T-cell (primary cell): ENCODE measurements around the gene SMAD3. TPM values are rescaled to one million over a fixed set of nuclear protein-coding genes. Genes with fewer than 3 reads are reported as not detected.
A peak's percentile ranks its signal among the peaks of the same experiment; 100 is the strongest.

Experiments
- ATAC-seq, 4 experiments: fragments of 200-7000 bp in 3 of 4; fragments of 150-1000 bp in 1 of 4; cut with Tn5 transposase; replicated peaks in 1 of 4; 1 replicate in 3 of 4; 2 replicates in 1 of 4; pipeline ENCODE4 v1.10.0; 2021; ENCODE audit warnings: moderate library complexity in 3 of 4, mild to moderate bottlenecking in 2 of 4, moderate number of reproducible peaks in 1 of 4
- CTCF ChIA-PET, 2 donors: fragments of 300-600 bp; sonication (Branson Sonifier 250); formaldehyde crosslinking; loops; one replicate each; lab custom pipeline; 2022; ENCODE audit warnings: antibody characterized with exemption in 2 of 2; lab: Charles Lee
- POLR2A ChIA-PET, 2 donors: fragments of 300-600 bp; sonication (Branson Sonifier 250); formaldehyde crosslinking; loops; one replicate each; lab custom pipeline; 2022; ENCODE audit warnings: antibody characterized with exemption in 2 of 2; lab: Charles Lee
- DNase-seq, 35 experiments: peaks; one replicate each; pipeline versions ENCODE4 v3.0.0 to v3.0.0-alpha.2; 2013 to 2023
- H3K27ac ChIP-seq: one replicate; pipeline ENCODE4 v1.5.1; 2013; ENCODE audit warnings: low read length
- H3K27me3 ChIP-seq, 2 experiments: replicated peaks in 1 of 2; 1 replicate in 1 of 2; 2 replicates in 1 of 2; pipeline versions ENCODE4 v1.6.1 to v1.7.0; 2013; ENCODE audit warnings: low read length in 1 of 2, mixed read lengths in 1 of 2; ENCODE audit not compliant: control insufficient read depth in 2 of 2, insufficient read depth in 2 of 2; ENCODE audit errors: extremely low read depth in 1 of 2
- H3K36me3 ChIP-seq, 2 donors: 1 replicate in 1 of 2; 2 replicates in 1 of 2; pipeline versions ENCODE4 v1.6.1 to v1.7.0; 2013; ENCODE audit warnings: low read length in 1 of 2; ENCODE audit not compliant: control insufficient read depth in 2 of 2, insufficient read depth in 1 of 2; ENCODE audit errors: extremely low read depth in 1 of 2
- H3K4me1 ChIP-seq, 2 experiments: 1 replicate in 1 of 2; 2 replicates in 1 of 2; pipeline versions ENCODE4 v1.6.1 to v1.7.0; 2013; ENCODE audit warnings: low read length in 2 of 2, mixed read lengths in 1 of 2; ENCODE audit not compliant: insufficient read depth in 2 of 2, control insufficient read depth in 1 of 2; ENCODE audit errors: extremely low read depth in 1 of 2
- H3K4me3 ChIP-seq, 2 donors: 1 replicate in 1 of 2; 2 replicates in 1 of 2; pipeline versions ENCODE4 v1.5.1 to v1.7.0; 2013; ENCODE audit warnings: mild to moderate bottlenecking in 2 of 2, low read length in 1 of 2, moderate library complexity in 1 of 2; ENCODE audit not compliant: control insufficient read depth in 1 of 2; ENCODE audit errors: extremely low read depth in 1 of 2
- H3K9me3 ChIP-seq: 2 replicates; pipeline ENCODE4 v1.7.0; 2013
- H3K27ac Mint-ChIP-seq, 2 donors: one replicate each; pipeline ENCODE4 v1.8.0; 2020 to 2021; ENCODE audit warnings: mild to moderate bottlenecking in 2 of 2, mixed read lengths in 2 of 2
- H3K27me3 Mint-ChIP-seq, 2 donors: one replicate each; pipeline ENCODE4 v1.8.0; 2021 to 2022; ENCODE audit warnings: mixed read lengths in 2 of 2
- H3K36me3 Mint-ChIP-seq: one replicate; pipeline ENCODE4 v1.8.0; 2021; ENCODE audit warnings: mixed read lengths
- H3K4me1 Mint-ChIP-seq, 3 donors: one replicate each; pipeline ENCODE4 v1.8.0; 2020 to 2022; ENCODE audit warnings: mixed read lengths in 3 of 3, mild to moderate bottlenecking in 1 of 3
- H3K4me3 Mint-ChIP-seq, 3 donors: one replicate each; pipeline ENCODE4 v1.8.0; 2020 to 2022; ENCODE audit warnings: mild to moderate bottlenecking in 3 of 3, mixed read lengths in 3 of 3, moderate library complexity in 3 of 3
- H3K9me3 Mint-ChIP-seq, 3 donors: one replicate each; pipeline ENCODE4 v1.8.0; 2020 to 2022; ENCODE audit warnings: mixed read lengths in 3 of 3
- WGBS: methylation state at CpG from one replicate; pipeline ENCODE4 v1.1.5; 2013; ENCODE audit warnings: missing lambda C conversion rate; ENCODE audit not compliant: insufficient coverage; 5-methylcytosine and 5-hydroxymethylcytosine counted together
- total RNA-seq, 35 experiments: library from RNA in 6 of 35; stranded (reverse) in 6 of 35; fragments of 120-200 nt in 1 of 35; gene quantifications; one replicate each; pipeline versions ENCODE4 v1.2.1 to v1.2.4 and lab custom pipeline; 2013 to 2026

SMAD3 gene
- total RNA-seq, 5 donors from 2014 or later (not counting 1 experiment from before 2014, with no cell fraction given): 55.4 to 159 (median 110) TPM

- ChIA-PET CTCF (interaction anchor here (0.6 to 0.9 kb wide), 2 partner anchors 100 to 171 kb away, joined by 4 to 5 read pairs; no protein-coding TSS in a partner anchor), POLR2A (interaction anchor here in 1 of 2 donors (1.0 to 1.6 kb wide), 2 partner anchors 13 to 52 kb away, joined by 4 to 7 read pairs; no protein-coding TSS in a partner anchor)
- Mint-ChIP-seq H3K36me3 (peaks cover 33% of the 10 kb centered on the region), H3K4me1 (peaks cover 68 to 73% (median 71%) of the 10 kb centered on the region in 3 donors), H3K27ac (peak overlapping the region; percentile 94 to 97), H3K4me3 (peak overlapping the region; percentile 89 to 99 (median 96)), H3K27me3 (no peaks in the 10 kb centered on the region), H3K9me3 (no peaks in the 10 kb centered on the region)
- 47% methylated on average over 3 of the region's 6 CpGs for WGBS
- Histone ChIP-seq H3K27me3 (no peaks in the 10 kb centered on the region), H3K27ac (peak overlapping the region; percentile 67), H3K9me3 (no peaks in the 10 kb centered on the region), H3K4me3 (peak overlapping the region; percentile 44 to 92), H3K36me3 (peaks cover 0 to 13% of the 10 kb centered on the region in 2 donors), H3K4me1 (peaks cover 23 to 67% of the 10 kb centered on the region in 2 experiments)
- DNase-seq (peak in 6 of 35 experiments; percentile 9 to 57 (median 26)), ATAC-seq (peak in 2 of 4 experiments; percentile 15 to 54)
Measured at GRCh38 chr15:67068710-67069400, 3.5 kb downstream of the SMAD3 start.

GRCh38 chr15:67070150-67070549 lies 4.7 kb downstream of the SMAD3 start:
- H3K27me3 ChIP-seq: no peaks in the 10 kb centered on the region
- H3K27me3 Mint-ChIP-seq: no peaks in the 10 kb centered on the region
- H3K27ac Mint-ChIP-seq: peak overlapping the region in 1 of 2 donors; percentile 69
- peaks cover 0 to 13% of the 10 kb centered on the region in 2 donors for H3K36me3 ChIP-seq
- WGBS: 96% methylated on average over 3 of the region's 5 CpGs
- no peak for DNase-seq
- H3K4me3 ChIP-seq: no peak overlapping the region
- H3K9me3 ChIP-seq: no peaks in the 10 kb centered on the region
- H3K4me1 Mint-ChIP-seq: peaks cover 74 to 75% (median 75%) of the 10 kb centered on the region in 3 donors
- POLR2A ChIA-PET: no interaction called here
- H3K4me1 ChIP-seq: peaks cover 32 to 65% of the 10 kb centered on the region in 2 experiments
- H3K36me3 Mint-ChIP-seq: peaks cover 38% of the 10 kb centered on the region
- no peak overlapping the region for H3K27ac ChIP-seq
- H3K9me3 Mint-ChIP-seq: no peaks in the 10 kb centered on the region
- CTCF ChIA-PET: no interaction called here
- peak overlapping the region in 2 of 3 donors; percentile 29 to 96 for H3K4me3 Mint-ChIP-seq
- no peak for ATAC-seq

DNA sequence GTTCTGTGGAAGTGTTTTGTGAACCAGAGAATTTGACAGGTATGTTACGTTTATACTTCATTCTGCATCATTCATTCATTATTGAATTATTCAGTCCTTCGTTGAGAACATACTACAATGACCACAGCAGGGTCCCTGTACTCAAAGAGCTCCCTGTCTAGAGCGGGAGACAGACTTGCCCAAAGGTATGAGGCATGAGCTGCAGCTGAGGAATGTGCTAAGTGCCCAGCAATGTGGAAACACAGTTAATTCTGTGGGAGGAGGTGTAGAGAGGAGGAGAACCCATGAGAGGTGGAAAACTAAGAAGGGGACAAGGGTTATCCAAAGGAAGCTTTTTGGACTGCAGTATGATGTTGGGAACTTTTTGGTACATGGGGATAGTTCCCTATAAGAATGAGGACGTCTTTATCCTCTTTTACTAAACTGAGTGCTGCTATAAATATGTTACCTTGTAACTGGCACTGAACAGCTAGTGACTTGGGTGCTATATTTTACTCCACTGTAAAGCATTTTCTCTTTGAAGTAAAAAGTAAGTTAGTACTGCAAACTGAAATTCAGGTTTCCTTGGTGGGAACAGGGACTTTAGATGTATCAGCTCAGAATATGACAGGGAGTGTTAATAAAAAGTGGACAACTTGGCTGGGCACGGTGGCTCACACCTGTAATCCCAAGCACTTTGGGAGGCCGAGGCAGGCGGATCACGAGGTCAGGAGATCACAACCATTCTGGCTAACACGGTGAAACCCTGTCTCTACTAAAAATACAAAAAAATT lies 5.7 kb downstream of the SMAD3 start:
- WGBS: 100% methylated on average over 1 of the region's 9 CpGs
- Histone ChIP-seq H3K4me3 (no peak overlapping the region), H3K27me3 (no peaks in the 10 kb centered on the region), H3K36me3 (peaks cover 0 to 13% of the 10 kb centered on the region in 2 donors), H3K27ac (no peak overlapping the region), H3K4me1 (peaks cover 36 to 74% of the 10 kb centered on the region in 2 experiments), H3K9me3 (no peaks in the 10 kb centered on the region)
- peaks cover 78 to 84% (median 82%) of the 10 kb centered on the region in 3 donors for H3K4me1 Mint-ChIP-seq
- no peaks in the 10 kb centered on the region for H3K27me3 Mint-ChIP-seq
- DNase-seq (no peak), ATAC-seq (no peak)
- H3K36me3 Mint-ChIP-seq: peaks cover 45% of the 10 kb centered on the region
- no peak overlapping the region for H3K4me3 Mint-ChIP-seq
- peak overlapping the region; percentile 62 to 77 for H3K27ac Mint-ChIP-seq
- no peaks in the 10 kb centered on the region for H3K9me3 Mint-ChIP-seq
- CTCF ChIA-PET: interaction anchor here (0.6 to 1.6 kb wide), 2 partner anchors 46 to 186 kb away, joined by 3 read pairs; no protein-coding TSS in a partner anchor
- POLR2A ChIA-PET: interaction anchor here in 1 of 2 donors (0.6 to 1.0 kb wide), 3 partner anchors 11 to 121 kb away, joined by 3 to 5 read pairs (median 3); no protein-coding TSS in a partner anchor

- ChIA-PET CTCF (interaction anchor here in 1 of 2 donors (1.3 to 1.6 kb wide), 2 partner anchors 9 to 185 kb away, joined by 3 to 6 read pairs; no protein-coding TSS in a partner anchor), POLR2A (interaction anchor here in 1 of 2 donors (0.6 kb wide), 1 partner anchor 40 kb away, joined by 5 read pairs; no protein-coding TSS in a partner anchor)
- Histone ChIP-seq H3K4me3 (no peak overlapping the region), H3K9me3 (no peaks in the 10 kb centered on the region), H3K27ac (peak overlapping the region; percentile 45), H3K4me1 (peaks cover 40 to 71% of the 10 kb centered on the region in 2 experiments), H3K27me3 (no peaks in the 10 kb centered on the region), H3K36me3 (peaks cover 0 to 13% of the 10 kb centered on the region in 2 donors)
- ATAC-seq: no peak
- DNase-seq: no peak
- Mint-ChIP-seq H3K27me3 (no peaks in the 10 kb centered on the region), H3K9me3 (no peaks in the 10 kb centered on the region), H3K27ac (peak overlapping the region; percentile 78 to 87), H3K4me1 (peaks cover 78 to 94% (median 92%) of the 10 kb centered on the region in 3 donors), H3K36me3 (peaks cover 45% of the 10 kb centered on the region), H3K4me3 (peak overlapping the region in 2 of 3 donors; percentile 34 to 53)
- WGBS: no CpG with 5 or more reads among the region's 1 CpG
Measured at GRCh38 chr15:67072442-67072841, 7.0 kb downstream of the SMAD3 start.

DNA sequence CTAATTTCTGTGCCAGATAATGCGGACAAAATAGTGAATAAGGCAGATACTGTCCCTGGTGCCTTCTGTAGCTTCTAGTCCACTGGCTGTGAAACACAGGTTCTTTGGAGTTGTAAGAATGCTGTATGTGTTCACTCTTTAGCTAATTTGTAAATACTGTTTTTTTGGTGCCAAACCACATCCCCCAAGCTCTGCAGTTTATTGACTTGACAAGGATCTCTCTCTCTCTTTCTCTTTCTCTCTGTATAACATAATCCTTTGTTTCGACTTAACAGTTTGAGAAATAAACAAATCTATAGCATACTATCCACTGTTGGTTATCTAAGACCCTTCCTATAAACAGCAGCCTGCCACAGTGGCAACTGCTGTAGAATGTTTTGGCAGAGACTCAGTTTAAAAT lies 7.6 kb downstream of the SMAD3 start:
- WGBS: 0% methylated on average over 1 of the region's 2 CpGs
- Histone ChIP-seq H3K36me3 (peaks cover 0 to 13% of the 10 kb centered on the region in 2 donors), H3K9me3 (no peaks in the 10 kb centered on the region), H3K27me3 (no peaks in the 10 kb centered on the region), H3K4me1 (peaks cover 36 to 71% of the 10 kb centered on the region in 2 experiments), H3K4me3 (no peak overlapping the region), H3K27ac (peak overlapping the region; percentile 45)
- Mint-ChIP-seq H3K4me1 (peaks cover 78 to 94% (median 92%) of the 10 kb centered on the region in 3 donors), H3K36me3 (peaks cover 43% of the 10 kb centered on the region), H3K4me3 (peak overlapping the region; percentile 25 to 53 (median 34)), H3K9me3 (no peaks in the 10 kb centered on the region), H3K27ac (peak overlapping the region; percentile 77 to 87), H3K27me3 (no peaks in the 10 kb centered on the region)
- POLR2A ChIA-PET: no interaction called here
- no peak for DNase-seq
- ATAC-seq: peak in 2 of 4 experiments; percentile 27 to 40
- CTCF ChIA-PET: interaction anchor here in 1 of 2 donors (1.3 kb wide), 1 partner anchor 9 kb away, joined by 6 read pairs; no protein-coding TSS in a partner anchor

GRCh38 chr15:67074886-67075229 lies 9.5 kb downstream of the SMAD3 start:
- peaks cover 70 to 92% (median 90%) of the 10 kb centered on the region in 3 donors for H3K4me1 Mint-ChIP-seq
- ChIA-PET CTCF (no interaction called here), POLR2A (no interaction called here)
- H3K9me3 Mint-ChIP-seq: no peaks in the 10 kb centered on the region
- Histone ChIP-seq H3K36me3 (peaks cover 0 to 13% of the 10 kb centered on the region in 2 donors), H3K4me3 (no peak overlapping the region), H3K4me1 (peaks cover 25 to 64% of the 10 kb centered on the region in 2 experiments), H3K27me3 (no peaks in the 10 kb centered on the region), H3K9me3 (no peaks in the 10 kb centered on the region), H3K27ac (no peak overlapping the region)
- H3K36me3 Mint-ChIP-seq: peaks cover 54% of the 10 kb centered on the region
- peak overlapping the region; percentile 37 to 68 (median 53) for H3K4me3 Mint-ChIP-seq
- DNase-seq (no peak), ATAC-seq (no peak)
- WGBS: no CpG with 5 or more reads among the region's 1 CpG
- peak overlapping the region; percentile 81 to 90 for H3K27ac Mint-ChIP-seq
- H3K27me3 Mint-ChIP-seq: no peaks in the 10 kb centered on the region
